22Rv1 (cell line): ENCODE measurements around the gene OR5B17.

Experiments
- CTCF ChIP-seq: fragments of 450-650 bp; IDR thresholded peaks from 2 replicates; pipeline ENCODE4 v1.5.1; 2017; ENCODE audit warnings: mild to moderate bottlenecking
- ZFX ChIP-seq: fragments of 450-650 bp; IDR thresholded peaks from 2 replicates; pipeline ENCODE4 v1.6.1; 2017; ENCODE audit warnings: antibody characterized with exemption, borderline replicate concordance

GRCh38 chr11:58345204-58345603 is 13.7 kb downstream of the OR5B17 start:
- TF ChIP-seq CTCF (no peak), ZFX (no peak)
